HG03135 (cell line): ENCODE results near the gene ULBP3.

Source experiments
- ATAC-seq: cut with Tn5 transposase; IDR thresholded peaks from one replicate; pipeline ENCODE4 v1.9.1; 2021; ENCODE audit warnings: mild to moderate bottlenecking, moderate library complexity; ENCODE audit not compliant: unreplicated experiment

ULBP3 gene

GRCh38 chr6:150068720-150069648 is at the start of gene ULBP3:
Gene ULBP3, minus strand, starts transcription at chr6:150069121. Its CDS starts 55 bp downstream, at chr6:150069066.
- ATAC-seq = no peak

DNA sequence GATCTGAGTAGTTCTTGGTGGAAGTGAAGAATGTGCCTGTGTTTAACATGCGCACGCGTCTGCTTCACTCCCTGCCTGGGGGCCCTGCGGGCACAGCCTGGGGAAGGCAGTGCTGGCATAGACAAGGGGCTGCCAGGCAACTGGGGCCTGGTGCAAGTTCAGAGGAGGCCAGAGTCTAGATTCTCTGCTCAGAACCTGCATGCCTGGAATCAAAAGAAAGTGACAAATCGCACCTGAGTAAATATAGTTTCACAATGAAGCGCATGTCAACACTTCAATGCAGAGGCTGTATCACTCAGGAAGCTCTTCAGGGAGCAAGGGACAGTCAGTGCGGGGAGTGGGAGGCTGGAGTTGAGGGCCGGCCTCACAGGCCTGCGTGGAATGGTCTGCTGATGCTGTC is 49.7 kb upstream of the ULBP3 start:
- no peak for ATAC-seq

DNA sequence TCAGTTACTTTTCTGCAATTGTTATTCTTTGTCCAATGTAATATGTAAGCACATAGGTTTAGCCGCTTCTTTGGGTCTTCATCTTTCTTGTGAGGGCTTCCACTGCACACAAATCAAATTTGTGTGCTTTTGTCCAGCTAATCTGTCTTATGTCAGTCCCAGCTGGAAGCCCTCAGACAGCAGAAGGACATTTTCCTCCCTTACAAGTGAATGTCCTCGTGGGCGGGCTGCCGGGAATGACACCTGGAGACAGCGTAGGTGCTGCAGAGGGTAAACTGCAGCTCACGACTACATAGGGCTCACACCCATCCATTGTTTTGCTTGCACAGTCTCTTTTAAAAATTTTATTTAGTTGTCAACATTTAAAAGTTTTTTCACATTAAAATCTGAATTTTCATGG is 49.3 kb upstream of the ULBP3 start:
- no peak for ATAC-seq

GRCh38 chr6:150116200-150116800 is 47.4 kb upstream of the ULBP3 start:
- no peak for ATAC-seq

GRCh38 chr6:150115769-150116168 is 46.8 kb upstream of the ULBP3 start:
- no peak for ATAC-seq

GRCh38 chr6:150112233-150112632 is 43.3 kb upstream of the ULBP3 start:
- no peak for ATAC-seq

DNA sequence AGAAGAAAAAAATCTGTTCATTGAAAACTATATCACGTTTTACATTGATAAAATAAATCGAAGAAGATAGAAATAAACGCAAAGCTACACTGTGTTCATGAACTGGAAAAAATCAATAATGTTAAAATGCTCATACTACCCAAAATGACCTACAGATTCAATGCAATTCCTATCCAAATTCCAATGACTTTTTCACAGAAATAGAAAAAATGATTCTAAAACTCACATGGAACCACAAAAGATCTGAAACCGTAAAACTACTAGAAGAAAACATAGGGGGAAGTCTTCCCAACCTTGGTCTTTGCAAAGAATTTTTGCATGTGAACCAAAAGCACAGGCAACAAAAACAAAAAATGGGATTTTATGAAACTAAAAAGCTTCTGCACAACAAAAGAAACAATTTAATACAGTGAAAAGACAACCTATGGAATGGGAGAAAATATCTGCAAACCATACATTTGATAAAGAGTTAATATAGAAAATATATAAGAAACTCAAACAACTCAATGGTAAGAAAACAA is 33.9 kb upstream of the ULBP3 start:
- no peak for ATAC-seq

GRCh38 chr6:150100745-150101144 is 31.8 kb upstream of the ULBP3 start:
- ATAC-seq = no peak

DNA sequence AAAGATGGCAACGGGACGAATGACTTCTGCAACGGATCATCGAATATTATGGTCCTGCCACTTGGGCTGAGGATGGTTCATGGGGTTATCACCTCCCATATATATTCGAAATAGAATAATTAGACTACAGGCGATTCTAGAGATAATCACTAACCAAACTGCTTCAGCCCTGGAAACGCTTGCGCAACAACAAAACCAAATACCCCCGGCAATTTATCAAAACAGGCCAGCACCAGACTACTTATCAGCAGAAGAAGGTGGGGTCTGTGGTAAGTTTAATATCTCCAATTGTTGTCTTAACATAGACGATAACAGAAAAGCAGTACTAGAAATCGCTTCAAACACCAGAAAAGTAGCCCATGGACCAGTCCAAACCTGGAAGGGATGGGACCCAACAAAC is 31.0 kb upstream of the ULBP3 start:
- ATAC-seq = no peak

- ATAC-seq = no peak
These were observed 30.6 kb upstream of the ULBP3 start for GRCh38 chr6:150099546-150099945.

GRCh38 chr6:150098155-150098554 is 29.2 kb upstream of the ULBP3 start:
- ATAC-seq = no peak

DNA sequence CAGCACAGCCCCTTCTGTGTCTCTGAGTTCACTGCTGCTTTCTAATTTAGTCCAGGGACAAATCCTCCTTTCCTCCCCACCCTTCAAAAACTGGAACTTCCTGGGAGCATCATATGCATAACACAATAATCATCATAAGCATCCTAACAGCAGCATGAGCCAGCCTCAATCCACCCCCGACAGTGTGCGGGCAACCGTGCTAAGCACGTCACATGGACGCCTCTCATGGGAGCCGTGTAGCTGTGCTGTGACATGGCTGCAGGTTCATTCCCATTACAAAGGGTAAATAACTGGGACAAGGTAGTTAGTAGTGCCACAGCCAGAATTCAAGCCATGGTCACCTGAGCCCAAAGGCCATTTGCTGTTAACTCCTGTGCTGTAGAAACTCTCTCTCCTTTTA is 24.5 kb upstream of the ULBP3 start:
- no peak for ATAC-seq

DNA sequence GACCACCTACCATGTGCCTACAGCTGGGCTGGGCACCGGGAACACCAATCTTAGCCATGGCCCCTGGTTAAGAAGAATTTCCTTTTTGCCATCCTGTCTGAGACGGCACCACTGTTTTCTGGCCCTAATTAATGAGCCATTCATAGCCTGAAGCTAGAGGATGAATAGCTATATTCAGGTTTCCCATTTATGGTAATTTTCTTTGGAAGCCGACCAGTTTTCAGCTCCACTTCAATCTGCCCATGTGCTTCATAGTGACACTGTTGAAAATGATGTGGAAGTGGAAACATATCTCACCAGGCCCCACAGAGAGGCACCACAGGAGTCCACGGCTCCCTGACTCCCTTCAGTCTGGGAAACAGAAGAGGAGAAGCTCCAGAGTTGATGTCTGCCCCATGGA is 22.6 kb upstream of the ULBP3 start:
- no peak for ATAC-seq

GRCh38 chr6:150090328-150090727 is 21.4 kb upstream of the ULBP3 start:
- no peak for ATAC-seq

DNA sequence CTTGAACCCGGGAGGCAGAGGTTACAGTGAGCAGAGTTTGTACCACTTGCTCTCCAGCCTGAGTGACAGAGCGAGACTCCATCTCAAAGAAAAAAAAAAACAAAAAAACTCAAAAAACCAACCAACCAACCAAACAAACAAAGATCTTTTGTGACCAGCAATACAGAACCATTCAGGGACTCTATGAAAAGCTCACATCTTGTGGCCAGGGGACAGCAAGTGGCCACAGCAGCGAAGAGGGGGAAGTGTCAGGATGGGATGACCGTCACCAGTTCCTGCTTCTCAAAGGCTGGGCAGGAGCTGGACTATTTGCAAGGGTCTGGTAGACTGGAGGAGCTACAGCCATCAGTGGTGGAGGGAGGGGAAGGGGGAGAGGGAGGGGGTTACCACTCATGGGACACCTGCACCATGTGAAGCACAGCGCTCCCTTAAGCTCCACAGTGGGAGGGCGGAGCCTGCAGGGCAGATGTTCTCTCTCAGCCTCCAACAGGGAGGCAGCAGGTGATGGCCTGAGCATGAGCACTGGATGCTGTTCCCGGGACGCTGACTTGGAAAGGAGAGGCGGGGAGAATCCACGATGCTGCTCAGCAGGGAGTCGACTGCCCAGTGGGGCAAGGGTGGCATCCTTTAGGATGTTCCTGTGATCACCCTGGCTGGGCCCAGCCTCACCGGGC is 19.7 kb upstream of the ULBP3 start:
- no peak for ATAC-seq

DNA sequence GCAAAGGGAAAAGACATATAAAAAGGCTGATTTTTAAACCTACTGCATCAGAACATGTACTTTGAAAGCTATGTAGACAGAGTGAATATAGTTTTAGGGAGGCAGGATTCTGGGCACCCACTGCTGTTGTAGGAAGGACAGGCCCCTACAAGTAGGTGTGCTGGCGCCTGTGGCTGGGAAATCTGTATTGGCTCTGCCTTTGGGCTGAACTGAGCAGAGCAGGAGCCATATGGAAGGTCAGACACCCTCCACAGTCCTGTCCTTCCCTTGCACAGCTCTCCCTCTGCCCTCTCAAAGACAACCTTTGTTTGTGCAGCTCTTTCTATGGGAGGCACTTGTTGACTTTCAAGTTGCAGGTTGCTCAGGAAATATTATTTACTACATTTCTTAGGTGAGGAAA is 18.4 kb upstream of the ULBP3 start:
- no peak for ATAC-seq

DNA sequence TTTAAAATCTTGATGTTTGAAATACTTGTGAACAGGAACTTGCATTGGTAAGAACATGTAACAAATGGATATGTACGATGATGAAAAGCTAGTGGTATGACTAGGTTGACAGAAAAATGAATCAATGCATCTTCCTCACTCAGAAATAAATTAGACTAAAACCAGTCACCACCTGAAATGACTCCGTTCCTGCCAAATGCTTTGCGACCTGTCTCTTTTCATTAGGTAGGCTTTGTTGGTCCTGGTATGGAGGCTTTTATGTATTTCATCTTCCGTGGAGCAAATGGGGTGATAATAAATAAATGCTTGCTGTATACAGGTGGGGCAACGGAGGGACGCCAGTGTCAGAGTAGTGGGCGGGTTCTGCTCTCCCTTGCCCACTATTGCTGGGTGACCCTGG is 17.1 kb upstream of the ULBP3 start:
- no peak for ATAC-seq

- ATAC-seq = no peak
These were observed 15.5 kb upstream of the ULBP3 start for GRCh38 chr6:150084426-150084825.

GRCh38 chr6:150083839-150084238 is 14.9 kb upstream of the ULBP3 start:
- no peak for ATAC-seq

DNA sequence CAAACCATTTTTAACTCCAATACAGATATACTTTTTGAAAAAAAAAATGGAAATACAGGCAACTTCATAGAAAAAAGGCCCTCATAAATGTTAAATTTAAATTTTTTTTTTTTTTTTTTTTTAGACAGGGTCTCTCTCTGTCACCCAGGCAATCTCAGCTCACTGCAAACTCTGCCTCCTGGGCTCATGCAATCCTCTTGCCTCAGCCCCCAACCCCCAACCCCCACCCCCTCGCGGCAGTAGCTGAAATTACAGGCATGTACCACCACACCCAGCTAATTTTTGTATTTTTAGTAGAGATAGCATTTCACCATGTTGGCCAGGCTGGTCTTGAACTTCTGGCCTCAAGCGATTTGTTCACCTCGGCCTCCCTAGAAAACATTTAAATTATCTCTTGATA is 12.8 kb upstream of the ULBP3 start:
- no peak for ATAC-seq

DNA sequence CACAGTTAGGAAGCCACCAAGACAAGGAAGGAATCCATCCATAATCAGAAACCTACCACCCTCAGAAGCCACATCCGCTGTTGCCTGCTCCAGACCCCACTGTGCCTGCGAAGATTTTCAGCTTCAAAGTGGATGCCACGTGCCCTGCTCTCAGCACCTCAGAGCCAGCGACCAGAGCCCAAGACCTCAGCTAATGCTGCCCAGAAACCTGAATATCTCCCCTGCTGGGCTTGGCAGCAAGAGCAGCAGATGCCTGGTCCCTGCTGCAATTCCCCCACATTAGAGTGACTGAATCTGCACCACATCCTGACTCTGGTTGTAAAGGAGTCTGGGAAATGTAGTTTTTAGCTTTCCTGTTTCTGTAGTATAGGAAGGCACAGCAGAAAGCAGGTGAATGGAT is 10.7 kb upstream of the ULBP3 start:
- ATAC-seq = no peak

DNA sequence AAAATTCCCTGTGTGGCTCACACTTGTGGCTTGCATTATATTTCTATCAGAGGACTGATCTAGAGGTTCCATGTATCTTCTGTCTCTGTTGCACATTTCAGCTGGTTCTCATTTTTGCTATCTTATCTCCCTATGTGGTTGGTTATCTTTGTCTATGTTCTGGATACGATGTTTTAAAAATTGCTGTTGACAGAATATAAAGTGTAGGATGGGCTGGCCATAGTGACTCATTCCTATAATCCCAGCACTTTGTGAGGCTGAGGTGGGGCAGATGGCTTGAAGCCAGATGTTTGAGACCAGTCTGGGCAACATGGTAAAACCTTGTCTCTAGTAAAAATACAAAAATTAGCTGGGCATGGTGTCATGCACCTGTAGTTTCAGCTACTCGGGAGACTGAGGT is 9.9 kb upstream of the ULBP3 start:
- no peak for ATAC-seq
